T-helper 2 cell treated with Interferon-gamma antibody and Interleukin-4, amounts not matched to agents 5 μg/mL and 100 μg/mL, for 36 hours (primary cell): Measurements from ENCODE around the gene CAPN3.

Experiments used
- DNase-seq: peaks from one replicate; pipeline ENCODE4 v3.0.0; 2021; ENCODE audit warnings: low spot score
- H3K27ac Mint-ChIP-seq: one replicate; pipeline ENCODE4 v1.8.0; 2021; ENCODE audit warnings: mild to moderate bottlenecking, mixed read lengths
- H3K27me3 Mint-ChIP-seq: one replicate; pipeline ENCODE4 v1.8.0; 2021; ENCODE audit warnings: low read depth, mixed read lengths
- H3K36me3 Mint-ChIP-seq: one replicate; pipeline ENCODE4 v1.8.0; 2021; ENCODE audit warnings: low read depth, mixed read lengths
- H3K4me1 Mint-ChIP-seq: one replicate; pipeline ENCODE4 v1.8.0; 2021; ENCODE audit warnings: low read depth, mixed read lengths
- H3K4me3 Mint-ChIP-seq: one replicate; pipeline ENCODE4 v1.8.0; 2022; ENCODE audit warnings: mild to moderate bottlenecking, moderate library complexity, mixed read lengths
- H3K9me3 Mint-ChIP-seq: one replicate; pipeline ENCODE4 v1.8.0; 2021; ENCODE audit warnings: mixed read lengths

CAPN3 gene

DNA sequence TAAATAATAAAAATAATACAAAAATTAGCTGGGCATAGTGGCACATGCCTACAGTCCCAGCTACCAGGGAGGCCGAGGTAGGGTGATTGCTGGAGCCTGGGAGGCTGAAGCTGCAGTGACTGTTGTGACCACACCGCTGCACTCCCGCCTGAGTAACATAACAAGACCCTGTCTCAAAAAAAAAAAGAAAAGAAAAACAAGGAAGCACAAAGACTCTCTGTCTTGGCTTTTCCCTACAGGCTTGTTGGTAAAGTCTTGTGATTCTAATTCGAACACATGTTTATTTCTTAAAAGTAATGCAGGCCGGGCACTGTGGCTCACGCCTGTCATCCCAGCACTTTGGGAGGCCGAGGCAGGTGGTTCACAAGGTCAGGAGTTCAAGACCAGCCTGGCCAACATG lies 60.1 kb downstream of the CAPN3 start:
- no peaks in the 10 kb centered on the region for H3K4me1 Mint-ChIP-seq
- no peak for DNase-seq
- no peaks in the 10 kb centered on the region for H3K27me3 Mint-ChIP-seq
- H3K36me3 Mint-ChIP-seq, result peaks cover 32% of the 10 kb centered on the region
- no peaks in the 10 kb centered on the region for H3K9me3 Mint-ChIP-seq
- no peak overlapping the region for H3K27ac Mint-ChIP-seq
- H3K4me3 Mint-ChIP-seq, result no peak overlapping the region

DNA sequence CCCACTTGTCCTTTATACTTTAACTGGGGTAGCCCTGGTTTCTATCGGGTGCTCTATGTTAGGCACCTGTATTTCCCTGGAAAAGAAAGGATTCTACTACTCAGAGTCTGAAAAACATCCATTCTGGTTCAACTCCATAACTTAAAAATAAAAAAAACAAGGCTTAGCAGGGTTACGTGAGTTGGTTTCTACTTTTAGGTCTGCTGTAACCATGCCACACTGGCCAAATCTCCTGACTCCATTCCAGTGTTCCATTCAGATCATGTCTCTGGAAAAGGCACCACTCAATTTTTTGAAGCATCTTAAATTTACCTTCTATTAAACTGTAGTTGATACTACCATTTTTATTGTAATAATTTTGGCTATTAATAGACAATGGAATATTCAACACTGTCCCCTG lies 62.1 kb downstream of the CAPN3 start:
- Mint-ChIP-seq H3K36me3 (peaks cover 34% of the 10 kb centered on the region), H3K4me3 (no peak overlapping the region), H3K4me1 (no peaks in the 10 kb centered on the region), H3K27ac (no peak overlapping the region), H3K9me3 (no peaks in the 10 kb centered on the region), H3K27me3 (no peaks in the 10 kb centered on the region)
- DNase-seq, result no peak

DNA sequence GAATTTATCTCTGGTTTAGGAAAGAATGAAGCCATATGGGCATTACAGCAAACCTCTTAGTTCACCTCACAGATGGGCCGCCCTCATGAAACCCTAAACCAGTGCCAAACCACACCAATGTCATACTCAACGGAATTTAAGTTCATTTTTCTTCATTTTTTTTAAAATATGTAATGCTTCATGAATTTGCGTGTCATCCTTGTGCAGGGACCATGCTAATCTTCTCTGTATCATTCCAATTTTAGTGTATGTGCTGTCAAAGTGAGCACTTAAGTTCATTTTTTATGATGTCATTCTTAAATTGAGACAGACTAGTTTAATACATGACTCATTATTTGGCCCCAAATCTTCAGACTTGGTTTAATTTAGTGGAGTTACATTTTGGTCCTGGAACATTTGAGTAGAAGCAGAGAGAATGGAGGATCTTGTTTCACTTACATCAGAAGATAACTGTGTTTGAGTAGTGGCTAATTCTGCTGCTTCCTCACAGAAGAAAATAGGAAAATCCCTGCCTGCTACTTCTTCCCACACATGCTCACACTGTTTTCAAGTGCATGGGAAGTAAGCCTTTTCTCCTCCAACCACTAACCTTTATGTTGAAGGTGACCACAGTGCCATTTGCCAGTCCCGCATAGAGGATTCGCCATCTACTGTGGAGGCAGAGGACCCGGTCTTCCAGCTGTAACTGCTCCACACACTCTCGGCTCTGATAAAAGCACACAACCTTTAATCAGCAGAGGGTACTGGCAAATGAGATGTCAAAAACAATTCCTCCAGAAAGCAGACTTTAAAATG lies 68.3 kb downstream of the CAPN3 start:
- no peaks in the 10 kb centered on the region for H3K9me3 Mint-ChIP-seq
- no peaks in the 10 kb centered on the region for H3K27me3 Mint-ChIP-seq
- no peaks in the 10 kb centered on the region for H3K4me1 Mint-ChIP-seq
- no peak for DNase-seq
- peaks cover 35% of the 10 kb centered on the region for H3K36me3 Mint-ChIP-seq
- H3K4me3 Mint-ChIP-seq, result no peak overlapping the region
- H3K27ac Mint-ChIP-seq, result no peak overlapping the region

DNA sequence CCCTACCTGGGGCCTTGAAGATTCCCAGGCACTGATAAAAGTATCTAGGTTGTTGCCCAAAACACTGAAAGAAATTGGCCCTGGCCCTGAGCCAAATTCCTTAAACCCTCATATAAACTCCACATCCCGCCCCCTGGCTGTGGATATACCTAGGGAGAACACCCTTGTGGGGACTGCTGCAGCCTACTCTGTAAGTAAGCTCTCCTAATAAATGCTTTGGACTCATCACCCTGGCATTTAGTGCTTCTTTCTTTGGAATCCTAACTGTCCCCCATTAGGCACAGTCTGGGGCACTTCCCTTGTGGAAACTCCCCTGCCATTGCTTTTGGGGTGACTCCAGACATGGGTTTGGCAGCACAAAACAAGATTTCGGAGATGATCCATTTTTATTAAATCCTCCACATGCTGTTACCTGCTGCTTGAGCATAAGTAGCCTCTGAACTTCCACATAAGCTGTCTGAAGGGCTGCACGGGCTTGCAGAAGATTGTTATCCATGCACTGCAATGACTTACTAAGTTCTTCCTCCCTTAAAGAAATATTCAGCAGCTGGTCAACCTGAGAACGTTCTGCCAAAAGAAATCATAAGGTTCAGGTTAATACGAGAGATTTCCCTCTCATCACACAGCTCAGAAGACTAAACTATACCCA lies 85.2 kb downstream of the CAPN3 start:
- Mint-ChIP-seq H3K27me3 (no peaks in the 10 kb centered on the region), H3K4me3 (no peak overlapping the region), H3K27ac (no peak overlapping the region), H3K36me3 (peaks cover 37% of the 10 kb centered on the region), H3K9me3 (no peaks in the 10 kb centered on the region), H3K4me1 (no peaks in the 10 kb centered on the region)
- no peak for DNase-seq

DNA sequence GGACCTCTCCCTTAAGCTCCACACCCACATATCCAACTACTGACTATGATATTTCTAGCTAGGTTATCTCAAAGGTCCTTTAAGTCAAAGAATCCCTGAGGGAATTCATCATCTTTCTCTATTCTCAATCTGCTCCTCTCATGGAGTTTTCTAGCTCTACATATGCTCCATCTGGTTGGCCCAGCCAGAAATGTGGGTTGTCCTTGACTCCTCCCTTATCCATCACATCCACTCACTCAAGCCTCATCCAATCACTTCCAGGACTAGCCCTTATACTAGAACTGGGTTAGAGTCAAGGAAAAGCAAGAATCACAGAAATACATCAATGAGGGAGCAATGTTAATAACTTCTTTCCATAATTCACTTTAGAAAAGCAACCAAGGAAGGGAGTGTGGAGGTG lies 86.2 kb downstream of the CAPN3 start:
- Mint-ChIP-seq H3K27me3 (no peaks in the 10 kb centered on the region), H3K9me3 (no peaks in the 10 kb centered on the region), H3K27ac (no peak overlapping the region), H3K36me3 (peaks cover 41% of the 10 kb centered on the region), H3K4me3 (no peak overlapping the region), H3K4me1 (no peaks in the 10 kb centered on the region)
- DNase-seq, result no peak

DNA sequence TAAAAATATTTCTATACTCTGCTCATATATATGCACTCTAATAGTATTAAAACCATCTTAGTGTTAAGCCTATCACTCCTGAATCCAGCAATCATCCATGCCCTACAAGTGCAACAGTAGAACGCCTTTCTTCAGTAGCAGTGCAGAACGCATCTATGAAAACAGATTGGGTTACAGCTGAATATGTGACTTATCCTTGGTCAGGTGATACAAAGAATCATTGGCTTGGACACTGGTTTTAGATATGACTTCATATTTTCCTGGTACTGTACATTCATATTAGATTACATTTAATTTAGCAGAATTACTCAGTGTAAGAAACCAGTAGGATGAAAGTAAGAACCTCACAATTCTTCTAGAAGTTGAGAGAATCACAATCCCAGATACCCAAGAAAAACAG lies 88.3 kb downstream of the CAPN3 start:
- peaks cover 48% of the 10 kb centered on the region for H3K36me3 Mint-ChIP-seq
- H3K27me3 Mint-ChIP-seq, result no peaks in the 10 kb centered on the region
- no peak overlapping the region for H3K4me3 Mint-ChIP-seq

DNA sequence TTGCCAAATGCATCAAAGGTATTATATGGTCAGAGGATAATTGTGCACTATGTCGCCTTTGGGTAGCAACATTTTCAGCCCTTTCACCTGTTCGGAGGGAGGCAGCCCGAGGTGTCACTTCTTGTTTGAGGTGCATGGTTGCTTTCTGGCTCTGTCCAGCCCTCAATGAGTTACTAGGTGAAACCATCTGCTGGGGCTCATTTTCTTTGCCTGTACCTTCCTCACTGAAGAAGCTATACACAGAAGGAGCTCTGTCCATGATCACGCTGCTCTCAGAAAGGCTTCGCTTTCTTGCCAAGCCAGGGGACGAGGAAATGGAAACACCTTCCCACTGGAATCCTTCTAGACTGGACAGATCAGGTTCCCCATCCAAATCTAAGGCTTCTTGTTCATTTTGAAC lies 89.0 kb downstream of the CAPN3 start:
- H3K36me3 Mint-ChIP-seq, result peaks cover 48% of the 10 kb centered on the region
- no peaks in the 10 kb centered on the region for H3K4me1 Mint-ChIP-seq
- H3K27ac Mint-ChIP-seq, result no peak overlapping the region
- no peak overlapping the region for H3K4me3 Mint-ChIP-seq
- no peak for DNase-seq
- H3K27me3 Mint-ChIP-seq, result no peaks in the 10 kb centered on the region
- no peaks in the 10 kb centered on the region for H3K9me3 Mint-ChIP-seq

More for the DNA sequence above, 88.3 kb downstream of the CAPN3 start:
- DNase-seq, result no peak
- no peaks in the 10 kb centered on the region for H3K4me1 Mint-ChIP-seq
- H3K9me3 Mint-ChIP-seq, result no peaks in the 10 kb centered on the region
- H3K27ac Mint-ChIP-seq, result no peak overlapping the region

DNA sequence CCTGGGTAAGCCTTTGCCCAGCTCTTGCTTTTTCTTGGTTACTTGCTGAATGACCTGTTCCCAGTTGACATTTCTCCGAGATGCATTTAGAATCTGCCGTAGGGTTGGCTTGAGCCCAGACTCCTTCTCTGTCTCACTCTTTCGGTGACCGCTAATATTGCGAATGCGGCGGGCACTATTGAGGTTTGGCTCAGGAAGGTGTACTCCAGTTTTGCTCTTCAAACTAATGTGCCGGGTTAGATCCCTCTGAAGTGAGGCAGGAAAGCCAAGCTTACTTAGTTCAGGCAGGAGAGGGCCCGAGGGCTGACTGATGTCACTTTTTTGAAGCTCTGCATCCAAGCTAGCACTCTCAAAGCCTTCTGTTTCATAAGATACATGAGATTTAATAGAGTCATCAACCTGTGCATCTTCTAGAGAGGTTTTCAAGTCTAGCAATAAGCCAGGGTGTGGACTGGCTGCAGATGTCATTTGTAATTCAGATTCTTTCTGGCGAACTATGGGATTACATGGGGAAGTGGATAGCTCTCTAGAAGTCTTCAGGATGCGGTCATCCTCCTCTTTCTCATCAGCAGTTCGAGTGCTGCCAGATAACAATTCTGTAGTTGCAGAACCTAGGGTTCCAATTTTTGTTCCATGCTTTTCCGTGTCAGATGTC lies 90.6 kb downstream of the CAPN3 start:
- H3K36me3 Mint-ChIP-seq, result peaks cover 41% of the 10 kb centered on the region
- H3K4me3 Mint-ChIP-seq, result no peak overlapping the region
- H3K27ac Mint-ChIP-seq, result no peak overlapping the region

DNA sequence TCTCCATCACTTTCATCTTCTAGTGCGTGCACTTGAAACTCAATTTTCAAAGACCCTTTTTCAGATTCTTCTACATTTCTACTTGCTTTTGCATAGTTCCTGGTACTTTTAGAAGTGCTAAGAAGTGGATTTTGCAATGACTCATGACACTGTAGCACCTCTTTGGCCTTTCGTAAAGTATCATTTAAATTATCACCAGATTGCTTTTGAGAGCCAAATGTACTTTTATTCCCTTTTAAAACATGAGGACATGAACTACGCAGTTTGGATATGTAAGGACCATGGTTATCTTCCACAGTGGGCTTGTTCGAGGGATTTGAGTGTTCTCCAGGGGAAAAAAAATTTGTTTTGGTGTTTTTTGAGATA lies 91.1 kb downstream of the CAPN3 start:
- H3K4me1 Mint-ChIP-seq, result no peaks in the 10 kb centered on the region
- no peak overlapping the region for H3K4me3 Mint-ChIP-seq
- peaks cover 35% of the 10 kb centered on the region for H3K36me3 Mint-ChIP-seq
- no peaks in the 10 kb centered on the region for H3K27me3 Mint-ChIP-seq
- DNase-seq, result no peak
- H3K9me3 Mint-ChIP-seq, result no peaks in the 10 kb centered on the region
- H3K27ac Mint-ChIP-seq, result no peak overlapping the region

More for the DNA sequence above, 90.6 kb downstream of the CAPN3 start:
- Mint-ChIP-seq H3K4me1 (no peaks in the 10 kb centered on the region), H3K27me3 (no peaks in the 10 kb centered on the region), H3K9me3 (no peaks in the 10 kb centered on the region)
- DNase-seq, result no peak

DNA sequence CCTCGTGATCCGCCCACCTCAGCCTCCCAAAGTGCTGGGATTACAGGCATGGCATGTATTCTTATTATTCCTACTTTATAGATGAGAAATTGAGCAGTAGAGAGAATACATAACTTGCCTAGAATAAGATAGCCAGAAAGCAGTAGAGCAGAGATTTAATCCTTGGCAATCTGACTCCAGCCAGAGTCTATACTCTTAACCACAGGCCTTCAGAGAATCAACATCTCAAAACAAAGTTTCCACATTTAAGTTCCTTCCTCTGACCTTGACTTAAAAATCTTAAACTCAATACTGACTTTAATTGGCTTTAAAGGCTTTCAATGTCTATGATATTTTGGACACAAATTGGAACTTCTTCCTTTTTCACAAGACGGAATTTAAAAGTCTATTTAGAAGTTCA lies 94.5 kb downstream of the CAPN3 start:
- Mint-ChIP-seq H3K36me3 (peaks cover 22% of the 10 kb centered on the region), H3K27me3 (no peaks in the 10 kb centered on the region), H3K4me3 (no peak overlapping the region), H3K4me1 (peaks cover 2% of the 10 kb centered on the region), H3K9me3 (no peaks in the 10 kb centered on the region), H3K27ac (no peak overlapping the region)
- DNase-seq, result no peak

DNA sequence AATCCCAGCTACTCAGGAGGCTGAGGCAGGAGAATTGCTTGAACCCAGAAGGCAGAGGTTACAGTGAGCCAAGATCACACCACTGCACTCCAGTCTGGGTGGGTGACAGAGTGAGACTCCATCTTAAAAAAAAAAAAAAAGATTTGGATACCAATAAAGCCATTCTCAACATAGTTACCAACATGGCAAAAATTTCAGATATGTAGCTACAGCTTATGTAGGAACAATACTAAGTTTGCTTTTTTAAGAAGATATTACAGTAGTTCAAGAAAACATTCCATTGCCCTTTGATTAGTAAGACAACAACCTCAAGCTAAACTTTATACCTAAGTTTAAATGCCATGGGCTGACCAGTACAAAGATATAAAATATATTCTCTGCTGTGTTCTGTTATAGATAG lies 97.2 kb downstream of the CAPN3 start:
- H3K27me3 Mint-ChIP-seq, result no peaks in the 10 kb centered on the region
- no peak overlapping the region for H3K4me3 Mint-ChIP-seq
- H3K4me1 Mint-ChIP-seq, result peaks cover 5% of the 10 kb centered on the region
- no peaks in the 10 kb centered on the region for H3K9me3 Mint-ChIP-seq
- no peak for DNase-seq
- no peak overlapping the region for H3K27ac Mint-ChIP-seq
- H3K36me3 Mint-ChIP-seq, result peaks cover 8% of the 10 kb centered on the region

DNA sequence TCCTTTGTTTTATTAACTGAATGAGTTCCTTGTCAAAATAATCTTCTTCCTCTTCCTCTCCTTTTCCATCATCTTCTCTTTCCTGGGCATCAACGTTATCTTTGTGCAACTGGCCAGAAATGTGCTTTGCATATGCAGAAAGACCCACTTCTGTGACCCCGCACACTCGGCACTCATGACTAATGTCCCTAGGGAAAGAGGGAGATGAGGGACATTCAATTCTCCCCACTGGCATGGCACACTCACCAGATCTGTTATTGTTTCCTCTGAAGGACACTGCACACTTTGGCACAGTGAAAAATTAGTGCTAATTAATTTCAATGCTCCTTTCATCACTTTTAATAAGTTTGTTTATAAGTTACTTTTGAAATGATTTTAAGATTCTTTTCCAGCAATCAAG lies 97.7 kb downstream of the CAPN3 start:
- no peak overlapping the region for H3K4me3 Mint-ChIP-seq
- H3K4me1 Mint-ChIP-seq, result peaks cover 5% of the 10 kb centered on the region
- no peak overlapping the region for H3K27ac Mint-ChIP-seq
- H3K27me3 Mint-ChIP-seq, result no peaks in the 10 kb centered on the region
- no peak for DNase-seq
- H3K36me3 Mint-ChIP-seq, result peaks cover 5% of the 10 kb centered on the region
- H3K9me3 Mint-ChIP-seq, result no peaks in the 10 kb centered on the region

DNA sequence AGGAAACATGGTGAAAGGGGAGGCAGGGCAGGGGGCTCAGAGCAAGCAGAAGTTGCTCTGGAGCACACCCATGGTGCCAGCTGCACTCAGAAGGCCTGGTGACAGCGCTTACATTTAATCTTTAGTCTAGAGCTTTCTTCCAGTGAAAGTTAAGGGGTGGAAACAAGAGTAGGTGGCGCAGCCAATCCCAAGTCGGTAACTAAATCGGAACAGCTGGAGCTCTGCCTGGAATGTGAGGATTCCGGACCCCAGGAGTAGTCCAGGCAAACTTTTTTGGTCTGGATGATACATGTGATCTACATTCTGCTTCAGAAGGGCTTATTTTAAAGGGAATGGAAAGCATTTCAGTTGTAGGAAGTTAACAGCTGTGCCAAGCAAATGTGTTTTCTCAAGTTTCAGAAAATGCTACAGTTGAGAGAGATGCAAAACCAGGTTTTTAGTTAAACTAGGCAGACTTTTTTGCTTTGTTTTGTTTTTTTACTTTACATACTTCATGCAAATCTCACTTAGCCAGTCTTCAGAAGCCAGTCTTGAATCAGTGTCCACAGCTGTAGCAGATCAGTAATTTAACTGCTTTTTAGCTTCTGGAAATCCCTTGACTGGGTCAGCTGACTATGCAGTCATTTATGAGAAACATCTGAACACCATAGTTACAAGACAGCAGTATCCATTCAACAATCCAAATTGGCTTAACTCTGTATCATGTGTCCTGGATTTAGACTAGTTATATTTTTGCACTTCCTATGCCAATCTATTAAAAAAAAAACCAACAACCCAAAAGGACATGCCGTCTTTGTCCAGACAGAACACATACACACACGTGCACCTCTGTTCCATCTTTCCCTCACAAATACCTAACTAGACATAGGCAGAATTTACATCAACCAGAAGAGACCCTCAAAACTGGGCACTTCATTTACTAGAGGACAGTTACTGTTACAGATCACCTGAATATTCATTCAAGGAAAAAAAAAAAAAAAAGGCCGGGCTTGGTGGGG lies 98.4 kb downstream of the CAPN3 start:
- no peak overlapping the region for H3K27ac Mint-ChIP-seq
- no peaks in the 10 kb centered on the region for H3K27me3 Mint-ChIP-seq
- no peak for DNase-seq
- no peak overlapping the region for H3K4me3 Mint-ChIP-seq
- H3K9me3 Mint-ChIP-seq, result no peaks in the 10 kb centered on the region
- peaks cover 5% of the 10 kb centered on the region for H3K4me1 Mint-ChIP-seq
- H3K36me3 Mint-ChIP-seq, result peaks cover 5% of the 10 kb centered on the region
